GM19035 (cell line): Measurements from ENCODE around the gene EXOSC1.
"Not testable (repeated sequence)": the region's sequence is repeated elsewhere in the genome, so short reads cannot be mapped to it uniquely, and the experiment has no call there.

Experiments used
- ATAC-seq: cut with Tn5 transposase; IDR thresholded peaks from one replicate; pipeline ENCODE4 v1.9.1; 2021; ENCODE audit not compliant: unreplicated experiment

Gene EXOSC1

GRCh38 chr10:97459933-97460332 lies 14.1 kb upstream of the EXOSC1 start:
- no peak for ATAC-seq

GRCh38 chr10:97459111-97459510 lies 13.3 kb upstream of the EXOSC1 start:
- ATAC-seq: no peak

- ATAC-seq: no peak
Observed at GRCh38 chr10:97456686-97457065, 10.9 kb upstream of the EXOSC1 start.

- ATAC-seq: no peak
Observed at GRCh38 chr10:97456034-97456685, 10.4 kb upstream of the EXOSC1 start.

GRCh38 chr10:97454330-97455036 lies 8.7 kb upstream of the EXOSC1 start:
- no peak for ATAC-seq

- no peak for ATAC-seq
Observed at GRCh38 chr10:97452352-97452751, 6.5 kb upstream of the EXOSC1 start.

GRCh38 chr10:97451605-97452004 lies 5.8 kb upstream of the EXOSC1 start:
- ATAC-seq: no peak

GRCh38 chr10:97450828-97451227 lies 5.0 kb upstream of the EXOSC1 start:
- no peak for ATAC-seq

- peak; percentile 5 for ATAC-seq
Observed at GRCh38 chr10:97445357-97445721, 467 bp downstream of the EXOSC1 start.

GRCh38 chr10:97444212-97444611 lies 1.6 kb downstream of the EXOSC1 start:
- ATAC-seq: no peak

- ATAC-seq: no peak
Observed at GRCh38 chr10:97442277-97442676, 3.5 kb downstream of the EXOSC1 start.

GRCh38 chr10:97435211-97435610 lies 10.6 kb downstream of the EXOSC1 start:
- ATAC-seq: no peak

GRCh38 chr10:97434557-97434956 lies 11.2 kb downstream of the EXOSC1 start:
- ATAC-seq: no peak

GRCh38 chr10:97434055-97434454 lies 11.8 kb downstream of the EXOSC1 start:
- no peak for ATAC-seq

- ATAC-seq: no peak
Observed at GRCh38 chr10:97428572-97428981, 17.2 kb downstream of the EXOSC1 start.

GRCh38 chr10:97427571-97428179 lies 18.1 kb downstream of the EXOSC1 start:
- no peak for ATAC-seq

- ATAC-seq: no peak
Observed at GRCh38 chr10:97426776-97427570, 18.8 kb downstream of the EXOSC1 start.

GRCh38 chr10:97425964-97426775 lies 19.6 kb downstream of the EXOSC1 start, which contains the start of gene PGAM1:
PGAM1 (plus strand) TSS chr10:97426191; CDS start chr10:97426308, 117 bp downstream.
- ATAC-seq: peak; percentile 86

- ATAC-seq: not testable (repeated sequence)
Observed at GRCh38 chr10:97423757-97424098, 22.1 kb downstream of the EXOSC1 start.

GRCh38 chr10:97416565-97416964 lies 29.2 kb downstream of the EXOSC1 start:
- ATAC-seq: no peak

GRCh38 chr10:97412891-97413304 lies 32.9 kb downstream of the EXOSC1 start:
- ATAC-seq: no peak
